ENCODE measurements around the gene DNLZ.
"Not testable (repeated sequence)": the region's sequence is repeated elsewhere in the genome, so short reads cannot be mapped to it uniquely, and the experiment has no call there.

The DNLZ gene

DNA sequence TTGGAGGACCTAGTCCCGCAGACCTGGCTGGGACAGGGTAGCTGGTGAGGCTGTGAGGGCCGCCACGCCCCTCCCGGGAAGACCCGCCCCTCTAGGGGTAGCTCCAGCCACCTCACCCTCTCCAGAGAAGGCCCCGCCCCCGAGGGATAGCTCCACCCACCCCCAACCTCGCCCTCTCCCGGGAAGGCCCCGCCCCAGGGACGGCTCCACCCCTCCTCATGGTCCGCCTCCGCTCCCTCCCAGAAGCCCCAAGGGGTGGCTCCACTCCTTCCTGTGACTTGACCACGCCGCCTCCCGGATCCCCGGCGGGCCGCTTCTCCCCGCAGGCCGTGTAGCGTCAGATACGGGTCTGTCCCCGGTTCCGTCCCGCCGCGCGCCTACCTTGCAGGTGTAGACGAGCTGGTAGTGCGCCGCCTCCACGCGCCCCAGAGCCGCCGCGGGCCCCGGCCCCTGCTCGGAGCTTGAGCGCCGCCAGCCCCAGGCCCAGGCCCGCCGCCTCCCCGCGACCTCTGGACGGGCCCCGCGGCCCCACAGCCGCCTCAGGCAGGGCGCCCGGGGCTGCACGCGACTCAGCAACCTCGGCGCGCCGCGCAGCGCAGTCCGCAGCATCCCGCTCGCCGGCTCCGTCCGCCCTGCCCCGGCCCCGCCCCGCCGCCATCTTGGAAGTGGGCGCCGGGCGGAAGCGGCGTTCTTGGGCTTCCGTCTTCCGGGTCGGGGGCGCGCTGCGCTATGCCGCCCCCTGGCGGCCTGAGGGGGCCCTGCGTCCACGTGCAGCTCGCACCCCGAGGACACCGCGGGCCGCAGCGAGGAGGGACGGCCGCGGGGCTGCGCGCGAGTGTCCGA lies at the start of gene DNLZ:
Gene DNLZ (minus strand): TSS at position 639 of the 843 bp plus-strand sequence. CDS start 30 bp downstream, at position 609.
- DNase-seq: peak; percentile 80

GRCh38 chr9:136412962-136413361 lies 49.4 kb upstream of the DNLZ start:
- no peak for DNase-seq

- DNase-seq: no peak
Observed at GRCh38 chr9:136411378-136411777, 47.8 kb upstream of the DNLZ start.

DNA sequence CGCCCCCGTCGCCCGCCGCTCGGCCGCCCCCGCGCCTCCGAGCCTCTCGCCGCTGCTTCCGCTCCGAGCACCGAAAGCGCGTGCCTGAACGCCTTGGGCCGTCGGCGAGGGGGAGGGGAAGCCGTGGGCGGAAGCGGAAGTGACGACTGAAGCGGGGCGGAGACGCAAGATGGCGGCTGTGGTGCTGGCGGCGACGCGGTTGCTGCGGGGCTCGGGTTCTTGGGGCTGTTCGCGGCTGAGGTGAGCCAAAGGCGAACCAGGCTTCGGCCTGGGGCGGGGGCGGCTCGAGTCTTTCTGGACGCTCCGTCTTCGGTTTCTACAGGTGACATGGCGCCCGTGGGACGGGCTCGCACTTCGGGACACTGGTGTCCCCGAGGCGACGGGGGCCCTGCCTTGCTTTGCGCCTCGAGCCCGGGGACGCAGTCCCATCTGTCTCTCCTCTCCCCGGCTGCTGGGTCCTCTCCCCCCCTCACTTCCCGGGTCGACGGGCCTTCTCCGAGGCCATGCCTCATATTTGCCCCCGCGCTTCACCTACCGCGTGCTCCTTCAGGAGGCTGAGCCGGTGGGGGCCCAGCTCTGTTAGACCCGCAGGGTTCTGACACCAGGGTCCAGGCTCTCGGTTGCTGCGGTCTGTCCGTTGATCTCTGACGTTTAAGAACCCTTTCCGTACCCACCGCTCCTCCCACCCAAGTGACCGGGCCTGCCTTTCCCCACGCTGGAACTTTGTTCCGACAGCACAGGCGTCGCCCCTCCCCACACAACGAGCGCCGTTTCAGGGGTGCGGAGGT lies 47.1 kb upstream of the DNLZ start, which contains the start of the genes ENTR1 and PMPCA:
Gene ENTR1 (minus strand): TSS at position 115 of the 788 bp plus-strand sequence. CDS start 217 bp downstream, outside the sequence.
Gene PMPCA (plus strand): TSS at position 159 of the 788 bp plus-strand sequence. CDS start 11 bp downstream, at position 170.
- peak; percentile 74 for DNase-seq

DNA sequence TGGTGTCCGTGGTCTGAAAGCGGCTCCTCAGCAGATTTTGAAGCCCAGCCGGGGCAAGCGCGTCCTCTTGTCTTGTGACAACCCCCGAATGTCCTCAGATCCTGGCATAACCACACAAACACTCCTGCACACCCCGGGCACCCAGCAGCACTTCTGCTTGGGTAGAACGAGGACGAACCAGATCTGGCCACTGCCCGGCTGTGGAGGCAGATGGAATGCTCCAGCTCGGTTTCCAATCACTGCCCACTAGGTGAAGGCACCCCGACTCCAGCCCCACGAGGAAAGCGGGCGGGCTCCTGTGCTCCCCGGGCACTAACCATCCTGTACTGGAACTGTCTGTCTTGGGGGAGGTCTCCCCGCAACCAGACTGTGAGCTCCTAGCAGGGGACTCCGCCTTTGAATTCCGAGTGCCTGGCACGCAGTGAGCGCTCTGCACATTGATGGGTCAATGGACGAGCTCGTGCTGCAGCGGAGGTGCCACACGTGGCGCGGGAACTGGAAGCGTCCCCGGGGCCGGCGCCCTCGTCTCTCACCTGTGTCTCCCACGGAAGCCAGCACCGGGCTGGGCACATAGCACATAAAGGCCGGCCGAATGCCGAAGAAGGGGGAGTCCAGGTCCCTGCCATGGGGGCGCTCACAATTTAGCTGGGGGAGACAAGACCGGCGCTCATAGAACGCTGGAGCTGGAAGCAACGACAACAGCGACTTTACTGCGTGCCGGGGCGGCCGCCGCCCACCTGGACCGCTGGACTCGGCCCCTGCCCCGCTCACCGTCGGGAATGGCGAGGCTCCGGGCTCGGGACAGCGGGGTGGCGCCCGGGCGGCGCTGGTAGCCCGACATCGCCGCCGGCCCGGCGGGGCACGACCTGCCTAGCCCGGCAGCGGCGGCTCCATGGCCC lies 46.3 kb upstream of the DNLZ start:
- no peak for DNase-seq

- no peak for DNase-seq
Observed at GRCh38 chr9:136407911-136408310, 44.4 kb upstream of the DNLZ start.

- DNase-seq: not testable (repeated sequence)
Observed at GRCh38 chr9:136407061-136407460, 43.5 kb upstream of the DNLZ start.

GRCh38 chr9:136405904-136406303 lies 42.4 kb upstream of the DNLZ start:
- not testable (repeated sequence) for DNase-seq

DNA sequence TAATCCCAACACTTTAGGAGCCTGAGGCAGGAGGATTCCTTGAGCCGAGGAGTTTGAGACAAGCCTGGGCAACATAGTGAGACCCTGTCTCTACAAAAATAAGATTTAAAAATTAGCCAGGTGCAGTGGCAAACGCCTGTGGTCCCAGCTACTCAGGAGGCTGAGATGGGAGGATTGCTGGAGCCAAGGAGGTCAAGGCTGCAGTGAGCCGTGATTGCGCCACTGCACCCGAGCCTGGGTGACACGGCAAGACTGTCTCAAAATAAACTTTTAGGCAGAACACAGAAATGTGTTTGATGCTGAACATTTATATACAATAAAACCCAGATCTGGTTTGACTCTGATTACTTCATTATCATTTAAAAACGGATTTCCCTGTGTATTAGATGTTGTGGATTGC lies 41.9 kb upstream of the DNLZ start:
- no peak for DNase-seq

- DNase-seq: no peak
Observed at GRCh38 chr9:136404801-136405136, 41.2 kb upstream of the DNLZ start.

- no peak for DNase-seq
Observed at GRCh38 chr9:136403915-136404800, 40.6 kb upstream of the DNLZ start.

DNA sequence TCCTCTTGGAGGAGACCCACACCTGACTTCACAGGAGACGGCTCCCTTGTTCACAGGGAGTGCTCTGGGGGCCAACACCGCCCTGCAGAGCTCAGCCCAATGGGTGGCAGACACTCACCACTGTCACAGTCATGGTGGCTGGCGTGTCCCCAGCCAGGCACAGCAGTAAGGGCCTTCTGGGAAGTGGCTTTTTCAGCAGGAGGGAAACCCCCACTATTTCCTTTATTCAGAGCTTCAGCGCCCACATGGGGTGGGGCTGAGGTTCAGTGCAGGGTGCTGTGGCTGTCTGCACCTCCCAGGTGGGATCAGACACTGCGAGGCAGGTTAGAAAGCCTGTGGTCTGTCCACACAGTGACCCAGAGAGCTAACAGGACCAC lies 40.0 kb upstream of the DNLZ start:
- DNase-seq: no peak

DNA sequence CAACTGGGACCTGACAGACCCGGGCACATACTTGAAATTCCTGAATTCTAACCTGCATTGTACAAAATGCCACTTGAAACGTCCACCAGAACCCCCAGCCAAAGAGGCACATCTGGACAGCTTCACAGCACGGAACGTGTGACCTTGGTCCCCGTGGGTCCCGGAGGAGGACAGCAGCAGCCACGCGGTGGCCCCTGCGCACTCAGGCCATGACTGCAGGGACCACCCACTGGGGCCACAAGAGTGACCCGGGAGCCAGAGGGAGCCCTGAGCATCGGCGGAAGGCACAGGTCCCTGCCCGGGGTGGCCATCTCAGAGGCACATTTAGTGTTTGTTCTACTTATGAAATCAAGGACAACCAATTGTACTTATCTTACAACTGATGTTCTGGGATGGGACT lies 38.5 kb upstream of the DNLZ start:
- no peak for DNase-seq

DNA sequence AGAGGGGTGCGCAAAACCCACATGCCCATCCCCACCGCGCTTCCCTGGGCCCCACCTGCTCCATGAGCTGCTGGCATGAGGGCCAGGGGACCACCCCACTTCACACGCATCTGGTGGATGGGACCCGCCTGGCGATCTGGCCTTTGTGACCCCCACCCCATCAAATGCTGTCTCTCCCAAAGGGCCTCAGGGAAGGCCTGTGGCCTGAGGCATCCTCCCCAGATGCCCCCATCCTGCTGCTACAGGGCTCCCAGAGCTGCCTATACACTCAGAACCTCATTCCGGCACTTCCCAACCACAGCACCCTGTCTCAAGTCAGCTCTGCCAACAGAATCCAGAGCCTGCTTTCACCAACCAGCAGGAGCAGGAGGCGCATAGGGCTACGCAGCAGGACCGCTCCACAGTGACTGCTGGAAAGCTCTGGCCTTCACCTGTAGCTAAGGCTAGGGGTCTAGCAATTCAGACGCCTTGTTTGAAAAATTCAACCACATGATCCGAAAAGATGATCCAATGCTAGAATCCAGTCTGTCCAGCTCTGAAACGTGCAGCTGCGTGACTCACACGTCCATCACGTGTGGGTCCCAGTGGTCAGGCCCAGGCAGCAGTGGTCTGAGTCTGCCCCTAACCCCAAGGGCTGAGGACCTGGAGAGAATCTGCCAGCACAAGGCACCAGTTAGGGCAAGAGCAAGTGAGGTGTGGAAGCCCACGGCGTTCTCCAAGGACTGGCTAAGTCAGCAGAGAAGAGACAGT lies 37.8 kb upstream of the DNLZ start:
- no peak for DNase-seq

DNA sequence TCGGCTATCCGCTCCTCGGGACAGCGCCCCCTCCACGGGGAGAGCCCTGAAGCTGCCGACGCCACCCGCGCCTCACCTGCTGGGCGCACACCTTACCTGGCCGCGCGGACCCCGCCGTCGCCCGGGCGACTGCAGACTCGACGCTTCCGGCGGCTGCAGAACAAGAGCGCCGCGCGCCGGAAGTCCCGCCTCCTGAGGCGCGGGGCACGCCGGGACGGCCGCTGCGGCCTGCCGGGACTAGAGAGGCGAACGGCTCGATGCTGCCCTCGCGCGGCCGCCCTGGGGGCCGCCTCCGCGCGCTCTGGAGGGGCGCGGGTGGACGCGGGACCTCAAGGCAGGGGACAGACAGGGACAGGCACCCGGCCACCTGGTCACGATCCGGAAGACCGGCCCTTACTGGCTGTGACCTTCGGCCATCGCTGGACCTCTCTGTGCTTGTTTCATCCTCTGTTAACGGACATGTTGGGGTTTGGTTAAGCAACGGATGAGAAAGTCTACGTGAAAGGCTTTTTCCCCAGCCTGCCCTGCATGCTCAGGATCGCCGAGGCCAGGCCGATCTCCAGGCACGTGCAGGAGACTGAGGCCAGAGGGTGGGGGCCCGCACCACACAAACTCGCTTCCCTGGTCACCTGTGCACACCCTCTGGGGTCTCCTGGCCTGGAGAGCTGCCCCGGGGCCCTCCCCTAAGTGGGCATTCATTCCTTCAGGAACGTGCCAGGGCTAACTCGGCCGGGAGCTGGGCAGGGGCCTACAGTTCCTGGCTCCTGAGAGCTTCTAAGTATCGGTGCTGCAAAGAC lies 36.7 kb upstream of the DNLZ start, which contains the start of gene SNAPC4:
Gene SNAPC4 (minus strand): TSS at position 133 of the 797 bp plus-strand sequence. CDS start 1,742 bp downstream, outside the sequence.
- peak; percentile 60 for DNase-seq

DNA sequence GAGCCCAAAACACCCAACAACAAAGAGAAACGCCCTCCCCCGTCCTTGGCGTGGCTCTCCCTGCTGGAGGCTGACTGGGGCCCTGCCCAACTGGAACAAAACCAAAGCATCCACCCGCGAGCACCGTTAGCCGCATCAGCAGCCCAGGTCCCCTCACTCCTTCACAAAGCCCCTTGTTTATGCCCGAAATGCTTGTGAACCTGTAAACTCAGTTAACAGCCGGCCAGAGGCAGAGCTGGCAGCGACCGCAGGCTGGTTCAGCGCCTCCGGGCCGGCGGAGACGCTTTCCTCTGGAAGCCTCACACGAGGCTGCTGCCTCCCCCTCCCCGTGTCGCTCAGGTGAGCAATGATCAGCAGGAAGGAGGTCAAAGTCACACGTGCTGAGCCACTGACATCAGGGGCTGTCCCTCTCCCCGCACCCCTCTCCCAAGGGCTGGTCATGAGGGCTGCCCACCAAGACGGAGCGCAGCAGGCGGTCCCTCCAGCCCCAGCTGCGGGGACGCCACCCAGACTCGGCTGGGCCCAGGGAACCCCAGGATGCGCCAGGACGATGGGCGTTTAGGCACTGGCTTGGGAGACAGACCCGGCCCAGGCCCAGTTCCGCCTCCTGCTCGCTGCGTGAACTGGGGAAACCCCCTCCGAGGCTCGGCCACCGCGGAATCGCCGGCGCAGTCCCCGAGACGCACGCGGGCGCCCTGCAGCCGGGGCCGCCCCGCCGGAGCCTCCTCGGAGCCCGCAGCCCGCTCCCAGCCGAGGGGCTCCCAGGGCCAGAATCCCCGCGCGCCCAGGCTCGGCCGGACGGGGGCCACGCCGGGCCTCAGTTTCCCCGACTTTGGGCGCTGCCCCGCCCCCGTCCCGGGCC lies 35.9 kb upstream of the DNLZ start:
- DNase-seq: no peak

DNA sequence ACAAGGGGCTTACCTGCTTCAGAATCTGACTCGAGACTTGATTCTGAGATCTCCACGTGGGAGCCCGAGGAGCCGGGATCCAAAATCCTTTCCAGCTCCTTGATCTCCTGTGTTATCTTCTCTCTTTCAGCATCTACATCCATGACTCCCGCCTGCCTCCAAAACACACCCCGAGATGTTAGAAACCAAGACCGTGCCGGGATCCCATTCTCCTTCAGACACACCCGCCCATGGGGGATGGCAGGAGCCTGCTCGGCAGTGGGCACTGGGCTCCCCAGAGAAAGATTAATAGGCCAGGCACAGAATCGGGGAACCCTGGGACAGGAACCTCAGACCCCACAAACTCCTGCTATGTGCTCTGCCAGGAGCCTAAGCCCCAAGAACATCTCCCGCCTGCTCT lies 34.7 kb upstream of the DNLZ start:
- DNase-seq: no peak

DNA sequence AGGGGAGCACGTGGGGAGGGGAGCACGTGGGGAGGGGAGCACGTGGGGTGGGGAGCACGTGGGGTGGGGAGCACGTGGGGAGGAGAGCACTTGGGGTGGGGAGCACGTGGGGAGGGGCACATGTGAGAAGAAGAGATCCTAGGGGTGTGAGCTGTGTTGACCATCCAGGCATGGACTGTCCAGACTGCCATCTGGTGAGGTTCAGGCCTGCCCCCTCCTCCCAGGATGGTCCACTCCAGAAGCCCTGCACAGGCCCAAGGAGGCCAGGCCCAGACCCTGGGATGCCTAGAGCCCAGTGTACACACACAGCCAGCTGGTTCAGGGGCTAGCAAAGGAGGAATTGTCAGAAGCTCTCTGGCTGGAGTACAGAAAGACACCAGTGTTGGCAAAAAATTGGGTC lies 34.1 kb upstream of the DNLZ start:
- no peak for DNase-seq

DNA sequence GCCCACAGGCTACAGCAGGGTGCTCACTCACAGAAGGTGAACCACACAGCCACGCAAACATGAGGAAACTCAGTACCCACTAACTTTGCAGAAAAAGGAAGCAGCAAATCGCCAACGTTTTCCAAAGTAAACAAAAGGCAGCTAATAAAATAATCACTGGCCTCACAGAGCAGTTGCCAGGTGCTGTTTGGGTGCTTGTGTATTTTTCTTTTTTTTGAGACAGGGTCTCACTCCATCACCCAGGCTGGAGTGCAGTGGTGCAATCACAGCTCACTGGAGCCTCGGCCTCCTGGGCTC lies 32.6 kb upstream of the DNLZ start:
- no peak for DNase-seq
